ENCODE measurements around the gene SUMO3.

Gene SUMO3

DNA sequence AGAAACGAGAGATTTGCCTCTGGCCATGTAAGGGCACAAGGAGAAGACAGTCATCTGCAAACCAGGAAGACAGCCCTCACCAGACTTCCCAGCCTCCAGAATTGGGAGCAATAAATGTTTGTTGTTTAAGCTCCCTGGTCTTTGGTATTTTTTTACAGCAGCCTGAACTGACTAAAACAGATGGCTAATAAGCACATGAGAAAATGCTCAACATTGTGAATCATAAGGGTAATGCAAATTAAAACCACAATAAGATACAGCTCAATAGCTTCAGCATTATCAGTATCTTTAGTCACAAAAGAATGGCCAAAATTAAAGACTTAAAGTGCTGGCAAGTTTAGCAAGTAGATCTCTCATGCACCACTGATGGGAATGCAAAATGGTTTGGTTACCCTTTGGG, 28.0 kb downstream of the SUMO3 start:
- peaks cover 3% of the 10 kb centered on the region for H3K4me1 ChIP-seq (ENCODE audit: control insufficient read depth, insufficient read depth, low read length)
- H3K36me3 ChIP-seq (ENCODE audit: control insufficient read depth, insufficient read depth, low read length), result peaks cover 4% of the 10 kb centered on the region
- H3K27me3 ChIP-seq (ENCODE audit: control insufficient read depth, insufficient read depth, low read length), result no peaks in the 10 kb centered on the region
- H3K9ac ChIP-seq (ENCODE audit: low read length), result no peak overlapping the region
- no peak overlapping the region for H3K4me3 ChIP-seq (ENCODE audit: low read length)
- H3K27ac ChIP-seq (ENCODE audit: low read depth, low read length), result no peak overlapping the region

GRCh38 chr21:44785620-44786335, 32.1 kb downstream of the SUMO3 start:
- no peaks in the 10 kb centered on the region for H3K27me3 ChIP-seq (ENCODE audit: control insufficient read depth, insufficient read depth, low read length)
- no peak overlapping the region for H3K9ac ChIP-seq (ENCODE audit: low read length)
- H3K36me3 ChIP-seq (ENCODE audit: control insufficient read depth, insufficient read depth, low read length), result peaks cover 3% of the 10 kb centered on the region
- H3K4me3 ChIP-seq (ENCODE audit: low read length), result no peak overlapping the region
- no peak overlapping the region for H3K27ac ChIP-seq (ENCODE audit: low read depth, low read length)
- H3K4me1 ChIP-seq (ENCODE audit: control insufficient read depth, insufficient read depth, low read length), result no peaks in the 10 kb centered on the region

- no peak overlapping the region for H3K9ac ChIP-seq (ENCODE audit: low read length)
- peaks cover 2% of the 10 kb centered on the region for H3K36me3 ChIP-seq (ENCODE audit: control insufficient read depth, insufficient read depth, low read length)
- H3K4me3 ChIP-seq (ENCODE audit: low read length), result no peak overlapping the region
- no peak overlapping the region for H3K27ac ChIP-seq (ENCODE audit: low read depth, low read length)
- H3K4me1 ChIP-seq (ENCODE audit: control insufficient read depth, insufficient read depth, low read length), result no peaks in the 10 kb centered on the region
- no peaks in the 10 kb centered on the region for H3K27me3 ChIP-seq (ENCODE audit: control insufficient read depth, insufficient read depth, low read length)
These were observed 33.1 kb downstream of the SUMO3 start for GRCh38 chr21:44784810-44785209.

DNA sequence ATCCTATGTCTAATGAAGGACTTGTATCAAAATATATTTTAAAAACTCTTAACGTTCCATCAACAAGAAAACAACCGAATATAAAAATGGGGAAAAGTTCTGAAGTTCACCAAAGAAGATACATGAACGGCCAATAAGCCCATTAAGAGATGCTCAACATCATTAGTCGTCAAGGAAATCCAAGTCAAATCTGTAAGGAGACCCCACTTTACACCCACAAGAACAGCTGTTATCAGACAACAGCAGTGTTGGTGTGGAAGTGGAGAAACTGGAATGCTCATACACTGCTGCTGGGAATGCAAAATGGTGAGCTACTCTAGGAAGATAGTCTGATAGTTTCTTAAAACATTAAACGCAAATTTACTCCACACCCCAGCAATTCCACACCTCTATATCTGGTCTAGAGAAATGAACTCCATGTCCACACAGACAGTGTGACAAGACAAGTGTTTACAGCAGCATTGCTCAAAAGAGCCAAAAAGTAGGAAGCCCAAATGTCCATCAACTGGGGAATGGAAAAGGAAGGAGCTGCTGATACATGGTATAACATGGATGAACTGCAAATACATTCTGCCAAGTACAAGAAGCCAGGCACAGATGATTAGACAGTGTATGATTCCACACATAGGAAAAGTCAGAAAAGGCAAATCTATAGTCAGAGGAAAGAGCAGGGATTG, 34.7 kb downstream of the SUMO3 start:
- Histone ChIP-seq H3K4me1 (ENCODE audit: control insufficient read depth, insufficient read depth, low read length) (no peaks in the 10 kb centered on the region), H3K4me3 (ENCODE audit: low read length) (no peak overlapping the region), H3K9ac (ENCODE audit: low read length) (no peak overlapping the region), H3K36me3 (ENCODE audit: control insufficient read depth, insufficient read depth, low read length) (peaks cover 5% of the 10 kb centered on the region), H3K27me3 (ENCODE audit: control insufficient read depth, insufficient read depth, low read length) (no peaks in the 10 kb centered on the region), H3K27ac (ENCODE audit: low read depth, low read length) (no peak overlapping the region)

GRCh38 chr21:44780767-44781459, 36.9 kb downstream of the SUMO3 start:
- Histone ChIP-seq H3K4me1 (ENCODE audit: control insufficient read depth, insufficient read depth, low read length) (no peaks in the 10 kb centered on the region), H3K27me3 (ENCODE audit: control insufficient read depth, insufficient read depth, low read length) (no peaks in the 10 kb centered on the region), H3K9ac (ENCODE audit: low read length) (no peak overlapping the region), H3K27ac (ENCODE audit: low read depth, low read length) (no peak overlapping the region), H3K36me3 (ENCODE audit: control insufficient read depth, insufficient read depth, low read length) (peaks cover 4% of the 10 kb centered on the region), H3K4me3 (ENCODE audit: low read length) (no peak overlapping the region)

DNA sequence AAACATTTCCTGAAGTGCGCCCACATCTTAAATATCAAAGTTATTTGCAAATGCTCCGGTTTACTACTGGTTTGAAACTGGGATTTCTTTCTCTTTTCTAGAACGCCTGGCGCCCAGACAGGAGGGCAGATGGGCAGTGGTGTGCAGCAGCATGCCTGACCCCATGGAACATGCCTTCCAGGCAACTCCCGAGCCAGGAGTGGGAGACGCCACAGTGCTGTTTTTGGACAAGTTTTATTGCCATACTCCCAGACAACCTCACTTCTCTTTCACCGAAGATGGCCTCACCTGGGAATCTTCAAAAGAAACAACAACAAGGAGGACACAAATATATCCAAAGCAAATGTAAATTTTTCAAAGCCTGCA, 37.7 kb downstream of the SUMO3 start:
- peaks cover 3% of the 10 kb centered on the region for H3K36me3 ChIP-seq (ENCODE audit: control insufficient read depth, insufficient read depth, low read length)
- no peaks in the 10 kb centered on the region for H3K27me3 ChIP-seq (ENCODE audit: control insufficient read depth, insufficient read depth, low read length)
- H3K9ac ChIP-seq (ENCODE audit: low read length), result no peak overlapping the region

DNA sequence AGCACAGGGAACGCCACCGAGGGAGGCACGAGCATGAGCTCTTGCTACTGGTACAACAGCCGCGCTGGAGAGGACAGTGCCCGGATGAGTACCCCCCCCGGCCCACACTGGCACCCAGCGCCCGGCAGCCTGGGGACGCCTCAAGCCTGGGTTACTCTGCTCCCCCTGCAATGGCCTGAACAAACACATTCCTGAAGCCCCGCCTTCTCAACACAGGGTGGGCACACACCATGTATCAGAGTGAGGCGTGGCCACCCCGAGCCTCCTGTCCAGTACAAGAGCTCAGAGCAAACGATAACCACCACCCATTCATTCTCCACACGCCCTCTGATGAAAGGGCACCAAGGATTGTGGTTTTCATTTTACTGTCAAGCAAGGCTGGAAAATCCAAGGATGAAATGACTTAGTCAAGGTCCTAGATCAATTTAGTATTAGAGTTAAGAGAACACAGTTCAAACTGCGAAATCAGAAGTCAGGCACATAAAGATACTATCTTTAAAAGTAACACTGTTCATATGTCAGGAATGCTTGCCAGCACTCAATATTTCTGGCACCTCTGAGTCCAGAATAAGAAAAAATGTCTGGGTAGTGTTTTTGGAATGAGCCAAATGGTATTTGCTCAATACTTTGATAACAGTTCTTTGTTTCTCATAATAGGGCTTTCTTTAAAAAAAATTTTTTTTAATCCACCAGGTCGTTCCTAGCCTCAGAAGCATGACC, 38.3 kb downstream of the SUMO3 start:
- H3K36me3 ChIP-seq (ENCODE audit: control insufficient read depth, insufficient read depth, low read length), result peaks cover 6% of the 10 kb centered on the region
- H3K4me3 ChIP-seq (ENCODE audit: low read length), result no peak overlapping the region
- H3K4me1 ChIP-seq (ENCODE audit: control insufficient read depth, insufficient read depth, low read length), result no peaks in the 10 kb centered on the region
- H3K27me3 ChIP-seq (ENCODE audit: control insufficient read depth, insufficient read depth, low read length), result no peaks in the 10 kb centered on the region
- no peak overlapping the region for H3K27ac ChIP-seq (ENCODE audit: low read depth, low read length)
- H3K9ac ChIP-seq (ENCODE audit: low read length), result no peak overlapping the region

More for the DNA sequence above, 37.7 kb downstream of the SUMO3 start:
- Histone ChIP-seq H3K4me1 (ENCODE audit: control insufficient read depth, insufficient read depth, low read length) (no peaks in the 10 kb centered on the region), H3K4me3 (ENCODE audit: low read length) (no peak overlapping the region), H3K27ac (ENCODE audit: low read depth, low read length) (no peak overlapping the region)

DNA sequence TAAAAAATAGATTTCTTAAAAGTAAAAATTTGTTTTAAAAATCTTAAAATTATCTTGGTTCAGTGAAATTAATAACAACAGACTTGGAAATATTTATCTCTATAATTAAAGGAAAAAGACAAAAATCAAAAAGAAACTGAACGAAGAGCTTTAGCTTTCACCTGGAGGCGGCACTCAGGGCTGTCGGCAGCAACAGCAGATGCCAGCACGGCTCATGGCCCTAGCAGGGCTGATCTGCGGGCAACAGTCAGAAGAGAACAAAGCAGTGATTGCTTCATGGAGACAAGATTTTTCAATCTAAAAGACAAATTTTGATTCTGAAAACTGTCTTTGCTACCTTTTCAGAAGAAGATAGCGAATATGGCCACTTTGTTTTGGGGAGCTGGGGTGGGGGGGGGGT, 38.9 kb downstream of the SUMO3 start:
- Histone ChIP-seq H3K9ac (ENCODE audit: low read length) (no peak overlapping the region), H3K27me3 (ENCODE audit: control insufficient read depth, insufficient read depth, low read length) (no peaks in the 10 kb centered on the region), H3K36me3 (ENCODE audit: control insufficient read depth, insufficient read depth, low read length) (peaks cover 7% of the 10 kb centered on the region), H3K4me1 (ENCODE audit: control insufficient read depth, insufficient read depth, low read length) (no peaks in the 10 kb centered on the region), H3K27ac (ENCODE audit: low read depth, low read length) (no peak overlapping the region), H3K4me3 (ENCODE audit: low read length) (no peak overlapping the region)

DNA sequence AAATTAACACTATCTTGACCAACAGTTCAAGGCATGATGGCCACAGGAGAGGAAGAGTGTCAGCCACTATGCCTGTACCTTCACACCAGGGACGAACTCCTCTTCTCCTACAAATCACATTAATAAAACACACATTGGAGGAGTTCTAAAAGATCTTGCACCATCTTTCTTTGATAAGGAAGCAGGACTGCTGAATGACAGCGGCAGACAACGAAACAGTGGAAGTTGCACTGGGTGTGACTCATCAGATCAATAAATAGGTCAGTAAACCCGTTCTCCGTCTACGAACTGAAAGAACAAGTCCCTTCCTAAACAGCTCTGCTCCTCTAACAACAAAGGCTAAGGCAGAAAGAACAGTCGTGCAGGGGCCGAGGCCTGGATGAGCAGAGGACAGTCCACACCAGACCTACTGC, 39.4 kb downstream of the SUMO3 start:
- Histone ChIP-seq H3K27ac (ENCODE audit: low read depth, low read length) (no peak overlapping the region), H3K27me3 (ENCODE audit: control insufficient read depth, insufficient read depth, low read length) (no peaks in the 10 kb centered on the region), H3K4me1 (ENCODE audit: control insufficient read depth, insufficient read depth, low read length) (no peaks in the 10 kb centered on the region), H3K4me3 (ENCODE audit: low read length) (no peak overlapping the region), H3K9ac (ENCODE audit: low read length) (no peak overlapping the region), H3K36me3 (ENCODE audit: control insufficient read depth, insufficient read depth, low read length) (peaks cover 8% of the 10 kb centered on the region)

- H3K4me3 ChIP-seq (ENCODE audit: low read length), result no peak overlapping the region
- no peaks in the 10 kb centered on the region for H3K27me3 ChIP-seq (ENCODE audit: control insufficient read depth, insufficient read depth, low read length)
- no peak overlapping the region for H3K9ac ChIP-seq (ENCODE audit: low read length)
- no peak overlapping the region for H3K27ac ChIP-seq (ENCODE audit: low read depth, low read length)
- peaks cover 12% of the 10 kb centered on the region for H3K36me3 ChIP-seq (ENCODE audit: control insufficient read depth, insufficient read depth, low read length)
- no peaks in the 10 kb centered on the region for H3K4me1 ChIP-seq (ENCODE audit: control insufficient read depth, insufficient read depth, low read length)
These were observed 39.8 kb downstream of the SUMO3 start for GRCh38 chr21:44778094-44778493.

GRCh38 chr21:44774972-44775371, 42.9 kb downstream of the SUMO3 start:
- H3K4me3 ChIP-seq (ENCODE audit: low read length), result no peak overlapping the region
- peaks cover 24% of the 10 kb centered on the region for H3K36me3 ChIP-seq (ENCODE audit: control insufficient read depth, insufficient read depth, low read length)
- H3K4me1 ChIP-seq (ENCODE audit: control insufficient read depth, insufficient read depth, low read length), result no peaks in the 10 kb centered on the region
- no peak overlapping the region for H3K27ac ChIP-seq (ENCODE audit: low read depth, low read length)
- no peaks in the 10 kb centered on the region for H3K27me3 ChIP-seq (ENCODE audit: control insufficient read depth, insufficient read depth, low read length)
- no peak overlapping the region for H3K9ac ChIP-seq (ENCODE audit: low read length)

DNA sequence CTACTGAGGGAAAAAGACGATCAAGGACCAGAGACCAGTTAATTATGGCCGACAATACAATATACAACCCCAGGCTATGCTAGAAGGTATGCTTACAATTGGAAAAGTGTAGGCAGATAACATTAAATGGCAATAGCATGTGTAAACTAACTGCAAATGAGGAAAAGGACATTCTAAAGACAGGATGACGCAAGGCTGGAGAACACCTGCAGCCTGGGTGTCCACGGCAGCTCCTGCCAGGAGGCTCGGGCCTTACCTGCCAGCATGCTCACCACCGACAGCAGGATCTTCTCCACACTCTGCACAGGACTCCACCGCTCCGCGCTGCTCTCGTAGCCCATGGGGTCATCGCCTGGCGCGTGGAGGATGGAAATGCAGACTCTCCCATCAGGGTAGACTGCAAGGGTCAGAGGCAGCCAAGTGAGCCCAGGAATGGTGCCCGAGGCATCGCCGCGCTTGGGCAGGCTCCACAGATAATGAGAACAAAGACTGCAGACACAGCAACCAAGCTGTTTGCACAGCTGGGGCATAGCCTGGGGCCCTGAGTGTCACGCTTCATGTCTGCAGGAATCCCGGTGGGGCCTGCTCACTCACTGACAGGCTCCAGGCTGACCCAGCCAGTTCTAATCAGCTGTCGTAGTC, 44.5 kb downstream of the SUMO3 start:
- H3K9ac ChIP-seq (ENCODE audit: low read length), result no peak overlapping the region
- H3K4me1 ChIP-seq (ENCODE audit: control insufficient read depth, insufficient read depth, low read length), result no peaks in the 10 kb centered on the region
- H3K27ac ChIP-seq (ENCODE audit: low read depth, low read length), result no peak overlapping the region
- H3K27me3 ChIP-seq (ENCODE audit: control insufficient read depth, insufficient read depth, low read length), result no peaks in the 10 kb centered on the region
- no peak overlapping the region for H3K4me3 ChIP-seq (ENCODE audit: low read length)
- H3K36me3 ChIP-seq (ENCODE audit: control insufficient read depth, insufficient read depth, low read length), result peaks cover 31% of the 10 kb centered on the region
